Stomach smooth muscle (tissue), 2 donors: ENCODE results near the gene KIAA1671.

Experiments
- H3K27ac ChIP-seq: one replicate; pipeline ENCODE4 v1.7.0; 2013; ENCODE audit warnings: mild to moderate bottlenecking, low read length, inconsistent platforms
- H3K27me3 ChIP-seq, 2 donors: one replicate each; pipeline ENCODE4 v1.7.0; 2013; ENCODE audit warnings: low read length in 2 of 2; ENCODE audit not compliant: insufficient read depth in 2 of 2, control insufficient read depth in 1 of 2
- H3K36me3 ChIP-seq, 2 donors: one replicate each; pipeline ENCODE4 v1.7.0; 2013; ENCODE audit warnings: low read length in 2 of 2; ENCODE audit not compliant: control insufficient read depth in 2 of 2, insufficient read depth in 2 of 2
- H3K4me1 ChIP-seq: one replicate; pipeline ENCODE4 v1.7.0; 2013; ENCODE audit warnings: low read length; ENCODE audit not compliant: control insufficient read depth, insufficient read depth
- H3K4me3 ChIP-seq, 2 donors: one replicate each; pipeline ENCODE4 v1.7.0; 2013; ENCODE audit warnings: low read length in 2 of 2
- H3K9ac ChIP-seq, 2 donors: one replicate each; pipeline ENCODE4 v1.7.0; 2013; ENCODE audit warnings: low read length in 2 of 2, mild to moderate bottlenecking in 1 of 2
- H3K9me3 ChIP-seq, 2 donors: one replicate each; pipeline ENCODE4 v1.7.0; 2013; ENCODE audit warnings: low read length in 2 of 2; ENCODE audit not compliant: control insufficient read depth in 2 of 2
- donor health status: healthy.
- donor health status: Pancreatic carcinoma.

Gene KIAA1671

DNA sequence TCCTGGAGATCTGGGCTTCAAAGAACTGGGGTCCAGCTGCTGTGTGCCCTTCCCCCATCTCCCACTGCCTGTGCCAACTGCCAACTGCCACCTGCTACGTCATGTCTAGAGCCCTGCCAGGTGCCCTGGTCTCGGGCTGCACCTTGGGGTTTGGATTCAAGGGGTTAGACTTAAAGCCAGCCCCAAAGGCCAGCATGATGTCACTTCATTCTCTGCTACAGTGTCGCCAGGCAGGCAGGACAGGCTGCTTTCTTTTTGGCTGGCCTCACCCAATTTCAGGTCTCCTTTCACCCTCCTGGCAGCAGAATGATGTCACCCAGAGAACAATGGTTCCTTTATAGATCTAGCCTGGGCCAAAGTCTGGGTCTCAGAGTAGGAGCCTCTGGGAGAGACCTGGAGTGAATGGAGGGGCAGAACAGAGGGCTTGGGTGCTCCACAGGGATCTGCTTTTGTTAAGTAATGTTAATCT is 167.6 kb downstream of the KIAA1671 start:
- Histone ChIP-seq H3K4me1 (peaks cover 5% of the 10 kb centered on the region), H3K27ac (no peak overlapping the region), H3K36me3 (peaks cover 0 to 2% of the 10 kb centered on the region in 2 donors), H3K4me3 (no peak overlapping the region), H3K27me3 (no peaks in the 10 kb centered on the region), H3K9me3 (no peaks in the 10 kb centered on the region), H3K9ac (no peak overlapping the region)

DNA sequence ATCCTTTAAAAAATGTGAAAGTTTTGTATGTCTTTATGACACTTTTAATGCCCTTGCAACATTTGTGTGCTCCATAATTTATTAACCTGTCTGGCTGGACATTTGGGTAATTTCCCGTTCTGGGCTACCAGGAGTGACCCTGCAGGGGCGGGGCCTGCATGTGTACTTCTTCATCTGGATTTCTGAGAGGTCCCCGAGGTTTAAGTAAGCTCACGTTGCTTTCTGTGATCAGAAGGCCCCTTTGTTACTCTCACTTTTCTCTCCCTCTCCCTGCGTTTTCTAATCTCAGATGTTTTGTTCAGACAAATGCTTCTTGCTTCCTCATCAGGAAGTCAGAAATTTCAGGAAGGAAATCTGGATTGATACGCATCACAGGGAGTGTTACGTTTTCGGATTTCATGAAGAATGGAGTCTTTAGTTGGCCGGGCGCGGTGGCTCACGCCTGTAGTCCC is 168.3 kb downstream of the KIAA1671 start:
- Histone ChIP-seq H3K27ac (no peak overlapping the region), H3K4me1 (peaks cover 5% of the 10 kb centered on the region), H3K4me3 (no peak overlapping the region), H3K9ac (no peak overlapping the region), H3K9me3 (no peaks in the 10 kb centered on the region), H3K36me3 (peaks cover 0 to 2% of the 10 kb centered on the region in 2 donors), H3K27me3 (no peaks in the 10 kb centered on the region)

DNA sequence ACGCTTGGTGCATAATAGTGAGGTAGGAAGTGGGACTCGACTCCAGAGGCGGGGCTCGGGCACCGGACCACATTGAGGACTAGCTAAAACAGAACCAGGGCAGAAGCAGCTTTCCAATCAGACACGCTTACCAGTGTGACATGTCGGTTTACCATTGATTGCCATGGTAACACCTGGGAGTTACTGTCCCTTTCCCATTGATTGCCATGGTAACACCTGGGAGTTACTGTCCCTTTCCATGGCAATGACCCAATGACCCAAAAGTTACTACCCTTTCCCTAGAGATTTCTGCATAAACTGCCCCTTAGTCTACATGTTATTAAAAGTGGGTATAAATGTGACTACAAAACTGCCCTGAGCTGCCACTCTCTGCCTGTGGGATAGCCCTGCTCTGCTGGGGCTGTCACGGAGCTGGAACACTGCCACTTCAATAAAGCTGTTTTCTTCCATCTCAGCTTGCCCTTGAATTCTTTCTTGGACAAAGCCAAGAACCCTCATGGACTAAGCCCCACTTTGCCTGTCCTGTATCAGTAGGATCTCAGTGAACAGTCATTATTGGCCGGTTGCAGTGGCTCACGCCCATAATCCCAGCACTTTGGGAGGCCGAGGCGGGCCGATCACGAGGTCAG is 169.7 kb downstream of the KIAA1671 start:
- Histone ChIP-seq H3K9ac (no peak overlapping the region), H3K4me3 (no peak overlapping the region), H3K27me3 (no peaks in the 10 kb centered on the region), H3K27ac (no peak overlapping the region), H3K9me3 (no peaks in the 10 kb centered on the region), H3K4me1 (peaks cover 5% of the 10 kb centered on the region), H3K36me3 (peaks cover 0 to 2% of the 10 kb centered on the region in 2 donors)

DNA sequence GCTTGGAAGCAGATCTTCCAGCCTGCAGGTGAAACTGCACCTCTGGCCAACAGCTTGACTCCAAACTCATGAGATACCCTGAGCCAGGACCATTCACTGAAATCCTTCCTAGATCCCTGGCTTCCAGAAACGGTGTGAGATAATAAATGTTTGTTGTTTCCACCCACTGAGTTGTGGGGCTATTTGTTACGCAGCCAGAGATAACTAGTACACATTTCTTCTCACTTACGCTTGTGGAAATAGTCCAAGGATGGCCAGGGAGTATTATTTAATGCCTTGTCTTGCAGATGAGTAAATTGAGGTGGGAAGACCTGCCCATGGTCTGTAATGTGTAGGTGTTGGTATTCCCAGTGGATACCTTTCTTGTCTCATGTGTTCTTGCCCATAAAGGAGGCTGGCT is 171.2 kb downstream of the KIAA1671 start:
- H3K4me3 ChIP-seq, result no peak overlapping the region
- H3K27ac ChIP-seq, result no peak overlapping the region
- H3K4me1 ChIP-seq, result peaks cover 5% of the 10 kb centered on the region
- no peaks in the 10 kb centered on the region for H3K9me3 ChIP-seq
- H3K36me3 ChIP-seq, result peaks cover 0 to under 1% of the 10 kb centered on the region in 2 donors
- no peak overlapping the region for H3K9ac ChIP-seq
- H3K27me3 ChIP-seq, result no peaks in the 10 kb centered on the region

DNA sequence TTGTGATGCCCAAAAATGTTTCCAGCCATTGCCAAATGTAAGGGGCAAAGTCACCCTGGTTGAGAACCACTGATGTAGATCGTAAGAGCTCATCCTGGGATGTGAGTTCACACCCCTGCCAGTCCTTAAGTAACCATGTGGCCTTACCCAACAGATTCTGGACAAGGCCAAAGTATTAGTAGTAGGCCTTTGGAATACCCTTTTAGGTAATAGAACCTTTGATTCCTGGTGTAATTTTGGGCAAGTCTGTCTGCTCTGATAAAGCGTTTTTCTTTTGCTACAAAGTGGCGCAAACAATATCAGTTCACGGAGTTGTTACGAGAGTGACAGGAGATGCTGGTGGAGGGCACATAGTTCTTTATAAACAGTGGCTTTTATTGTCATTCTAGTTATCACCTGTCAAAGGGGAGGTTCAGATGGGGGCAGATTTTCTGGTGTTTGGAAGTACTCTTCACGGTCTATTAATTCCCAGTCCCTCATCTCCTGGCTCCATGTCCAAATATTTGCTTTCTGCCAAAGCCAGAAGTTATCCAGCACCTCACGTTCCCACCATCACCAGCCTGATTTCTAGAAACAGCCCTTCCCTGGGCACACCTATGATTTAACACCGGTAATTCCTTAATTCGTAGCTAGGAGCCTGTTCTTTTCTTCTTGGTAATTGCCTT is 173.3 kb downstream of the KIAA1671 start:
- H3K9me3 ChIP-seq, result no peaks in the 10 kb centered on the region
- no peaks in the 10 kb centered on the region for H3K36me3 ChIP-seq
- H3K4me1 ChIP-seq, result peaks cover 3% of the 10 kb centered on the region
- H3K27me3 ChIP-seq, result no peaks in the 10 kb centered on the region
- no peak overlapping the region for H3K9ac ChIP-seq
- no peak overlapping the region for H3K27ac ChIP-seq
- no peak overlapping the region for H3K4me3 ChIP-seq

DNA sequence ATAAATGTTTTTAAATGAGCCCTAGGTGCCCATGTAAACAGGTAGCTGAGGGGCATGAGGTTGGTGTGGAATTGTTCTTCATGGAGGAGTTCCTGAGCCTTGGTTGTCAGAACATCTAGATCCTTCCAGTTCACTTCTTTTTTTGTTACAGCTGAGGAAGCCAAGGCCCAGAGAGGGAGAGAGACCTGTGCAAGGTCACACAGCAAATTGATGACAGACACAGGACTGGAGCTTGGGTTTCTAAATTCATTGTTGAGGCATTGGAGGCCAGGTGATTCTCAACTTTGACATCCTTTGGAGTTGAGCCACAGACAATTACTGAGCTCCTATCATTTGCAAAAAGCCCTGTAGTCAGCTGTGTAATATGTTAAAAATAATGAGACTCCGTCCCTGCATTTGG is 174.0 kb downstream of the KIAA1671 start:
- Histone ChIP-seq H3K4me1 (peaks cover 7% of the 10 kb centered on the region), H3K27me3 (no peaks in the 10 kb centered on the region), H3K4me3 (no peak overlapping the region), H3K36me3 (no peaks in the 10 kb centered on the region), H3K9me3 (no peaks in the 10 kb centered on the region), H3K9ac (no peak overlapping the region), H3K27ac (no peak overlapping the region)

DNA sequence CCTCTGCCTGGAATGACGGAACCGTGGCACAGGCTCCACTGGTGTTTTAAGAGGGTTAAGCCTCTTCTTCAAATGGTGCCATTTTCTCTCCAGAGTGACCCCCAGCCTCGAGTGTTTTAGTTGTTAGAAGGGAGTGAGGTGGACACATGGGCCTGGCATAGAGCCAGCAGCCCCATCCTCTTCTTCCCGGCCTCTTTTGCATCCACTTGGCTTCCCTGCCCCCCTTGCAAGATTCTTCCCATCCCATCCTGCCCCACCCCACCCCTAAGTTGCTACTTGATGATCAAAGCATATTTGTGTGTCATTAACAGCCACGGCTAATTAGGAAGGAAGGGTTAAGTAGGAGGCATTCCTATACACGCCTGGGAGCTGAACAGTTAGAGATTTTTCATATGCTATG is 174.8 kb downstream of the KIAA1671 start:
- Histone ChIP-seq H3K4me1 (peaks cover 6% of the 10 kb centered on the region), H3K9ac (no peak overlapping the region), H3K36me3 (no peaks in the 10 kb centered on the region), H3K27ac (no peak overlapping the region), H3K9me3 (no peaks in the 10 kb centered on the region), H3K27me3 (no peaks in the 10 kb centered on the region), H3K4me3 (no peak overlapping the region)

DNA sequence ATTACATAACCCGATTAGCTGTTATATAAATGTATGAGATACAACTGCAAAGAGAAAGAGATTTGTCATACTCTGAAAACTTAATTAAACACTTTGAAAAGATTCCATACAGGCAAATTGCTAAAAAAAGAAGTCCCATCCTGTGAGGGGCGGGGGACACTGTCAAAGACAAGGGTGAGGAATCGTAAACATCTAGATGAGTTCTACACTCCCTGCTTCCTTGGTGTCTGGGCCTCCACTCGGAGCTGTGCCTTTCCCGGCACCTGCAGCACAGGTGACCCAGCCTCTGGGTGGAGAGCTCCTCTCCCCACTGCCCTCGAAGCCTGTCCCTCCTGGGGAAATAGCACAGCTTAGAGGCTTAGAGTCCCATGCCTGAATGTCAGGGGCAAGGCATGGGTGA is 177.9 kb downstream of the KIAA1671 start:
- H3K9me3 ChIP-seq, result no peaks in the 10 kb centered on the region
- H3K27me3 ChIP-seq, result no peaks in the 10 kb centered on the region
- H3K27ac ChIP-seq, result no peak overlapping the region
- H3K9ac ChIP-seq, result no peak overlapping the region
- peaks cover 13% of the 10 kb centered on the region for H3K4me1 ChIP-seq
- H3K4me3 ChIP-seq, result no peak overlapping the region
- no peaks in the 10 kb centered on the region for H3K36me3 ChIP-seq

DNA sequence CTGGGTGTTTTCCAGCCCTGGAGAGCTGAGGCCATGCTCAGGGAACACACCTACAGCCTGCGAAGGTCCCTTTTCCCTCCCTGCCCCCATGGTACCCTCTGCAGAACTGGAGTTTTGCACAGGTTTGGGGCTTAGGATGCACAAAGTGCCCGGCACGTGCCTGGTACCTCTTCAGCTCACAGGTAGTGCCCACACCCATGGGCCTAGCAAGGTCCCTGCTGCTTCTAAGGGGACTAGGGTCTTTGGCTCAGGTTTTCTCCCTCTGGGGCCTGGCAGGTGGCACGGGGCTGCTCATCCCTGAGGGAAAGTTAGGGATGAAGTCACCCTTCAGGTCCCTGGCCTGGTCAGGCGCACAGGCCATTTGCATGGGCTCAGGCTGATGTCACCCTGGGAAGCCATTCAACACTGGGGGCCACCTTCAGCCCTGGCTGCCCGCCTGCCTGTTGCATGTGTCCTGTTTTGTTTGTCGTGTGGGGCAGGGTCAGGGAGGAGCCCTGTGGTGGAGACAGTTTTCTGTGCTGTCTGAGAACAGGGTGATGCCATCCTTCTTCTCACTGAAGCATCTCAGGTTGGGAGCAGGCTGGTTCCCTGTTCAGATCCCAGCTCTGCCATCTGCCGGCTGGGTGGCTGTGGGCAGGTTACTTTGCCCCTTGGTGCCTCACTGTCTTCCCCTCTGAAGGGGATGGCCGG is 178.8 kb downstream of the KIAA1671 start:
- Histone ChIP-seq H3K36me3 (no peaks in the 10 kb centered on the region), H3K4me1 (peaks cover 13% of the 10 kb centered on the region), H3K27ac (no peak overlapping the region), H3K27me3 (no peaks in the 10 kb centered on the region), H3K9me3 (no peaks in the 10 kb centered on the region), H3K9ac (no peak overlapping the region), H3K4me3 (no peak overlapping the region)

DNA sequence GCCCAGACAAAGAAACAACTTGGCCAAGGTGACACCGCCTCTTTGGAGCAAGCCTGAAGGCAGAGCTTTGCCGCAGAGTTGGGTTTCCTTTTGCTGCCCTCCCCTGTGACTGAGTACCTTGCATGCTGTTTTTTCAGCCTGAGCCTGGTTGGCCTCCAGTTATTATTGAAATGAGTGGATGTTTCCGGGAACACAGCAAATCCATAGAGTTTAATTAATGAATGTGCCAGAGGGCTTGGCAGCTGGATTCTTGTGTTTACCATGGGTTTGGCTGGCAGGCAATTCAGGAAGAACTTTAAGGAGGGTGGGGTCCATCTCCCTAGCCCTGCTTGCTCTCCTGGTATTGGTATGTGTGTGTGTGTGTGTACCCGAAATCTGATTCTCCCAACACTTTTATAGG is 181.5 kb downstream of the KIAA1671 start:
- H3K9me3 ChIP-seq, result peaks cover 0 to 2% of the 10 kb centered on the region in 2 donors
- no peak overlapping the region for H3K9ac ChIP-seq
- H3K27me3 ChIP-seq, result no peaks in the 10 kb centered on the region
- peaks cover 15% of the 10 kb centered on the region for H3K4me1 ChIP-seq
- no peaks in the 10 kb centered on the region for H3K36me3 ChIP-seq
- H3K4me3 ChIP-seq, result no peak overlapping the region
- H3K27ac ChIP-seq, result peak overlapping the region; percentile 11
